PC-3 (cell line): ENCODE measurements around the gene AGBL1. TPM values are rescaled to one million over a fixed set of nuclear protein-coding genes. Genes with fewer than 3 reads are reported as not detected.

Experiments
- ATAC-seq: fragments of 200-7000 bp; cut with Tn5 transposase; 2 replicates; pipeline ENCODE4 v1.9.1; 2020; ENCODE audit warnings: mild to moderate bottlenecking, moderate library complexity
- BruUV-seq: library from RNA; stranded (reverse); fragments of 400-500 nt; replicated peaks from 2 replicates; lab custom pipeline; 2021; lab: Mats Ljungman, UMichigan
- CTCF ChIA-PET: fragments of 300-600 bp; sonication (Branson Sonifier 250); formaldehyde crosslinking; loops from one replicate; lab custom pipeline; 2022; ENCODE audit warnings: antibody characterized with exemption; lab: Charles Lee
- POLR2A ChIA-PET: fragments of 300-600 bp; sonication (Branson Sonifier 250); formaldehyde crosslinking; loops from one replicate; lab custom pipeline; 2022; ENCODE audit warnings: antibody characterized with exemption; ENCODE audit not compliant: unreplicated experiment; lab: Charles Lee
- DNase-seq: peaks from one replicate; pipeline ENCODE4 v3.0.0-alpha.2; 2015
- H2AFZ ChIP-seq: fragments of 300-600 bp; sonication (generic); 2 replicates; pipeline ENCODE4 v1.6.0; 2016; ENCODE audit warnings: antibody characterized with exemption, low read length
- H3F3A ChIP-seq: fragments of 300-600 bp; sonication (generic); one replicate; pipeline ENCODE4 v1.6.0; 2017; ENCODE audit warnings: antibody characterized with exemption, low read length, control low read depth, mild to moderate bottlenecking; ENCODE audit not compliant: unreplicated experiment
- H3K27ac ChIP-seq: fragments of 300-600 bp; sonication (generic); 2 replicates; pipeline ENCODE4 v1.5.1; 2016; ENCODE audit warnings: mild to moderate bottlenecking, low read length
- H3K27me3 ChIP-seq: fragments of 300-600 bp; sonication (generic); 2 replicates; pipeline ENCODE4 v1.6.1; 2016; ENCODE audit warnings: low read length, mixed read lengths
- H3K36me3 ChIP-seq: fragments of 300-600 bp; sonication (generic); 2 replicates; pipeline ENCODE4 v1.6.1; 2016; ENCODE audit warnings: low read depth, mixed run types, low read length, mixed read lengths
- H3K4me1 ChIP-seq: fragments of 300-600 bp; sonication (generic); 2 replicates; pipeline ENCODE4 v1.5.1; 2016; ENCODE audit warnings: low read length; ENCODE audit not compliant: insufficient read depth
- H3K4me2 ChIP-seq: fragments of 300-600 bp; sonication (generic); 2 replicates; pipeline ENCODE4 v1.6.0; 2016; ENCODE audit warnings: low read length
- H3K4me3 ChIP-seq: fragments of 300-600 bp; sonication (generic); 2 replicates; pipeline ENCODE4 v1.5.1; 2016; ENCODE audit warnings: mild to moderate bottlenecking, low read length, mixed read lengths
- H3K79me2 ChIP-seq: fragments of 300-600 bp; sonication (generic); 2 replicates; pipeline ENCODE4 v1.6.1; 2017; ENCODE audit warnings: low read length, mixed read lengths
- H3K9ac ChIP-seq: fragments of 300-600 bp; sonication (generic); 2 replicates; pipeline ENCODE4 v1.6.0; 2016; ENCODE audit warnings: mild to moderate bottlenecking, low read length
- H3K9me2 ChIP-seq: fragments of 300-600 bp; sonication (generic); replicated peaks from 2 replicates; pipeline ENCODE4 v1.6.1; 2016; ENCODE audit warnings: mixed run types, low read length, mixed read lengths
- H3K9me3 ChIP-seq: fragments of 300-600 bp; sonication (generic); 2 replicates; pipeline ENCODE4 v1.6.1; 2016; ENCODE audit warnings: low read length, mixed read lengths
- H4K20me1 ChIP-seq: fragments of 300-600 bp; sonication (generic); 2 replicates; pipeline ENCODE4 v1.6.1; 2016; ENCODE audit warnings: low read length, mixed read lengths
- EZH2 ChIP-seq: fragments of 300-600 bp; sonication (generic); IDR thresholded peaks from one replicate; pipeline ENCODE4 v1.6.1; 2017; ENCODE audit warnings: antibody characterized with exemption, mild to moderate bottlenecking, low read length; ENCODE audit not compliant: unreplicated experiment
- EZH2phosphoT487 ChIP-seq: fragments of 300-600 bp; sonication (generic); IDR thresholded peaks from 2 replicates; pipeline ENCODE4 v1.6.1; 2018; ENCODE audit warnings: mild to moderate bottlenecking, antibody characterized with exemption, low read length, borderline replicate concordance
- intact Hi-C: fragments of 100-400 bp; cut with micrococcal nuclease; formaldehyde crosslinking; loops from 2 replicates; pipeline ENCODE4 v1.9.0; 2023
- total RNA-seq: library from RNA; depleted of rRNA; stranded (reverse); fragments of >200 nt; gene quantifications from 2 replicates; pipeline ENCODE4 v1.2.3, GENCODE V29; 2014
- TF ChIP-seq, protein P1 (sequence below): fragments of 300-600 bp; sonication (generic); conservative IDR thresholded peaks from 2 replicates; pipeline ENCODE4 v1.5.1; 2017; ENCODE audit warnings: antibody characterized with exemption, low read depth, mild to moderate bottlenecking, low read length

The AGBL1 gene
- total RNA-seq, 1 experiment from 2014 or later, result not detected

- H3K4me3 ChIP-seq, result no peak overlapping the region
- H3K79me2 ChIP-seq, result no peaks in the 10 kb centered on the region
- H3K9me2 ChIP-seq, result no peaks in the 10 kb centered on the region
- no TSS peak for BruUV-seq
- H4K20me1 ChIP-seq, result no peaks in the 10 kb centered on the region
- no peak overlapping the region for H3K9ac ChIP-seq
- TF ChIP-seq, protein P1, sequence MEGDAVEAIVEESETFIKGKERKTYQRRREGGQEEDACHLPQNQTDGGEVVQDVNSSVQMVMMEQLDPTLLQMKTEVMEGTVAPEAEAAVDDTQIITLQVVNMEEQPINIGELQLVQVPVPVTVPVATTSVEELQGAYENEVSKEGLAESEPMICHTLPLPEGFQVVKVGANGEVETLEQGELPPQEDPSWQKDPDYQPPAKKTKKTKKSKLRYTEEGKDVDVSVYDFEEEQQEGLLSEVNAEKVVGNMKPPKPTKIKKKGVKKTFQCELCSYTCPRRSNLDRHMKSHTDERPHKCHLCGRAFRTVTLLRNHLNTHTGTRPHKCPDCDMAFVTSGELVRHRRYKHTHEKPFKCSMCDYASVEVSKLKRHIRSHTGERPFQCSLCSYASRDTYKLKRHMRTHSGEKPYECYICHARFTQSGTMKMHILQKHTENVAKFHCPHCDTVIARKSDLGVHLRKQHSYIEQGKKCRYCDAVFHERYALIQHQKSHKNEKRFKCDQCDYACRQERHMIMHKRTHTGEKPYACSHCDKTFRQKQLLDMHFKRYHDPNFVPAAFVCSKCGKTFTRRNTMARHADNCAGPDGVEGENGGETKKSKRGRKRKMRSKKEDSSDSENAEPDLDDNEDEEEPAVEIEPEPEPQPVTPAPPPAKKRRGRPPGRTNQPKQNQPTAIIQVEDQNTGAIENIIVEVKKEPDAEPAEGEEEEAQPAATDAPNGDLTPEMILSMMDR, result no peak
- TF ChIP-seq EZH2phosphoT487 (no peak), EZH2 (no peak)
- DNase-seq (no peak), ATAC-seq (no peak)
- POLR2A ChIA-PET, result no interaction called here
- H3K27me3 ChIP-seq, result no peaks in the 10 kb centered on the region
- no peaks in the 10 kb centered on the region for H3K4me1 ChIP-seq
- no peak overlapping the region for H3K4me2 ChIP-seq
- no peaks in the 10 kb centered on the region for H3F3A ChIP-seq
- CTCF ChIA-PET, result no interaction called here
- intact Hi-C loops, result no loop called here
- H3K36me3 ChIP-seq, result no peaks in the 10 kb centered on the region
- no peaks in the 10 kb centered on the region for H3K9me3 ChIP-seq
- no peak overlapping the region for H2AFZ ChIP-seq
- H3K27ac ChIP-seq, result no peak overlapping the region
Observed at GRCh38 chr15:86701611-86701963, 621.9 kb downstream of the AGBL1 start.

DNA sequence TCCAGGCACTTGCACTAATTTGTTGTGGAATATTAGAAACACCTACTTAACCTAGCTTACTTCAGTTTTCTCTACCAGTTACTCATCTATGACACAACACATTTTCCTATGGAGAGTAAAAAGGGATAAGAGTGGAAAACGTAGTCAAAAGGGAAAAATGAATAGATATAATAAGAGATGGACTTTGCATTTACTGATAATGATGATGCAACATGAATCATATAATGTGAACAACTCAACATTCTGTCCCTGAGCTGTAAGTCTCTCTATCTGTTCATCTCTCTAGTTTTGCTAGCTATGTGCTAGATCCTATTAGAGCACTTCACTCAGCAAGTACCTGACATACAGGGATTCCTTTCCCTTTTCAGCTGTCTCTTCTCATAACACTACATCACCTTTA lies 627.1 kb downstream of the AGBL1 start:
- Histone ChIP-seq H3K36me3 (no peaks in the 10 kb centered on the region), H3K9me3 (no peaks in the 10 kb centered on the region), H3K9me2 (no peaks in the 10 kb centered on the region), H2AFZ (no peak overlapping the region), H3K27me3 (no peaks in the 10 kb centered on the region), H3K79me2 (no peaks in the 10 kb centered on the region), H4K20me1 (no peaks in the 10 kb centered on the region), H3F3A (no peaks in the 10 kb centered on the region), H3K4me1 (no peaks in the 10 kb centered on the region), H3K9ac (no peak overlapping the region), H3K4me2 (no peak overlapping the region), H3K27ac (no peak overlapping the region), H3K4me3 (no peak overlapping the region)
- intact Hi-C loops, result no loop called here
- BruUV-seq, result no TSS peak
- TF ChIP-seq EZH2phosphoT487 (no peak), EZH2 (no peak)
- DNase-seq (no peak), ATAC-seq (no peak)
- ChIA-PET POLR2A (no interaction called here), CTCF (no interaction called here)

- H3K36me3 ChIP-seq, result no peaks in the 10 kb centered on the region
- H3K4me2 ChIP-seq, result no peak overlapping the region
- H3K79me2 ChIP-seq, result no peaks in the 10 kb centered on the region
- DNase-seq (no peak), ATAC-seq (no peak)
- H3K27me3 ChIP-seq, result no peaks in the 10 kb centered on the region
- no peak overlapping the region for H2AFZ ChIP-seq
- no peaks in the 10 kb centered on the region for H4K20me1 ChIP-seq
- ChIA-PET POLR2A (no interaction called here), CTCF (no interaction called here)
- H3K4me1 ChIP-seq, result no peaks in the 10 kb centered on the region
- no peak overlapping the region for H3K9ac ChIP-seq
- intact Hi-C loops, result no loop called here
- H3K9me2 ChIP-seq, result no peaks in the 10 kb centered on the region
- TF ChIP-seq EZH2 (no peak), EZH2phosphoT487 (no peak)
- TF ChIP-seq, protein P1, result no peak
- H3K4me3 ChIP-seq, result no peak overlapping the region
- no peak overlapping the region for H3K27ac ChIP-seq
- H3F3A ChIP-seq, result no peaks in the 10 kb centered on the region
- no TSS peak for BruUV-seq
- no peaks in the 10 kb centered on the region for H3K9me3 ChIP-seq
Observed at GRCh38 chr15:86711476-86711875, 631.8 kb downstream of the AGBL1 start.
